ENCODE data around the gene RAB31.

The RAB31 gene

GRCh38 chr18:9739516-9739915 lies 31.4 kb downstream of the RAB31 start:
- DNase-seq: no peak

GRCh38 chr18:9740071-9740470 lies 32.0 kb downstream of the RAB31 start:
- DNase-seq: no peak

GRCh38 chr18:9741406-9741792 lies 33.3 kb downstream of the RAB31 start:
- DNase-seq: no peak

GRCh38 chr18:9741793-9742523 lies 33.9 kb downstream of the RAB31 start:
- no peak for DNase-seq

- DNase-seq: no peak
Measured at GRCh38 chr18:9742524-9743131, 34.5 kb downstream of the RAB31 start.

- no peak for DNase-seq
Measured at GRCh38 chr18:9743200-9744016, 35.3 kb downstream of the RAB31 start.

- DNase-seq: no peak
Measured at GRCh38 chr18:9746958-9747357, 38.9 kb downstream of the RAB31 start.

GRCh38 chr18:9749611-9750010 lies 41.5 kb downstream of the RAB31 start:
- no peak for DNase-seq

- DNase-seq: no peak
Measured at GRCh38 chr18:9750112-9750511, 42.0 kb downstream of the RAB31 start.

GRCh38 chr18:9750606-9751304 lies 42.7 kb downstream of the RAB31 start:
- no peak for DNase-seq

GRCh38 chr18:9751371-9752031 lies 43.4 kb downstream of the RAB31 start:
- DNase-seq: no peak

- no peak for DNase-seq
Measured at GRCh38 chr18:9753846-9754245, 45.7 kb downstream of the RAB31 start.

GRCh38 chr18:9755110-9755509 lies 47.0 kb downstream of the RAB31 start:
- no peak for DNase-seq

- no peak for DNase-seq
Measured at GRCh38 chr18:9755615-9756014, 47.5 kb downstream of the RAB31 start.

- no peak for DNase-seq
Measured at GRCh38 chr18:9756271-9756932, 48.3 kb downstream of the RAB31 start.

GRCh38 chr18:9756933-9757470 lies 48.9 kb downstream of the RAB31 start:
- DNase-seq: no peak

- no peak for DNase-seq
Measured at GRCh38 chr18:9757827-9758621, 49.9 kb downstream of the RAB31 start.

GRCh38 chr18:9758624-9759075 lies 50.5 kb downstream of the RAB31 start:
- DNase-seq: no peak

- no peak for DNase-seq
Measured at GRCh38 chr18:9760641-9761040, 52.5 kb downstream of the RAB31 start.

GRCh38 chr18:9762526-9762925 lies 54.4 kb downstream of the RAB31 start:
- DNase-seq: no peak

- no peak for DNase-seq
Measured at GRCh38 chr18:9763157-9763556, 55.1 kb downstream of the RAB31 start.

Data from NCI-H2171 (cell line).